ENCODE data around the gene SRRT.

Gene SRRT

DNA sequence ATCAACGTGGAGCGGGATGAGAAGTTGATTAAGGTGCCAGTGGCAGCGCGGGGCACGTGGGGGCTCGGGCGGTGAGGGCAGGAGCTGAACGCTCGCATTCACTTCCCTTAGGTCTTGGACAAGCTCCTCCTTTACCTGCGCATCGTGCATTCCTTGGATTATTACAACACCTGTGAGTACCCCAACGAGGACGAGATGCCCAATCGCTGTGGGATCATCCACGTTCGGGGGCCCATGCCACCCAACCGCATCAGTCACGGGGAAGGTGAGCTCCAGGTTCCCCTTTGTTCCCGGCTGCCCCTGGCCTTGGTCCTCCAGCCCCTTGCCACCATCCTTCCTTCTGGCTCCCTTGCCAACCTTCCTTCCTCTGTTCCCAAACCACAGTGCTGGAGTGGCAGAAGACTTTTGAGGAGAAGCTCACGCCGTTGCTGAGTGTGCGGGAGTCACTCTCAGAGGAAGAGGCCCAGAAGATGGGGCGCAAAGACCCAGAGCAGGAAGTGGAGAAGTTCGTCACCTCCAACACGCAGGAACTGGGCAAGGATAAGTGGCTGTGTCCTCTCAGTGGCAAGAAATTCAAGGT is 12.1 kb downstream of the SRRT start:
- TF ChIP-seq, protein P1, sequence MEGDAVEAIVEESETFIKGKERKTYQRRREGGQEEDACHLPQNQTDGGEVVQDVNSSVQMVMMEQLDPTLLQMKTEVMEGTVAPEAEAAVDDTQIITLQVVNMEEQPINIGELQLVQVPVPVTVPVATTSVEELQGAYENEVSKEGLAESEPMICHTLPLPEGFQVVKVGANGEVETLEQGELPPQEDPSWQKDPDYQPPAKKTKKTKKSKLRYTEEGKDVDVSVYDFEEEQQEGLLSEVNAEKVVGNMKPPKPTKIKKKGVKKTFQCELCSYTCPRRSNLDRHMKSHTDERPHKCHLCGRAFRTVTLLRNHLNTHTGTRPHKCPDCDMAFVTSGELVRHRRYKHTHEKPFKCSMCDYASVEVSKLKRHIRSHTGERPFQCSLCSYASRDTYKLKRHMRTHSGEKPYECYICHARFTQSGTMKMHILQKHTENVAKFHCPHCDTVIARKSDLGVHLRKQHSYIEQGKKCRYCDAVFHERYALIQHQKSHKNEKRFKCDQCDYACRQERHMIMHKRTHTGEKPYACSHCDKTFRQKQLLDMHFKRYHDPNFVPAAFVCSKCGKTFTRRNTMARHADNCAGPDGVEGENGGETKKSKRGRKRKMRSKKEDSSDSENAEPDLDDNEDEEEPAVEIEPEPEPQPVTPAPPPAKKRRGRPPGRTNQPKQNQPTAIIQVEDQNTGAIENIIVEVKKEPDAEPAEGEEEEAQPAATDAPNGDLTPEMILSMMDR (IDR thresholded peaks at IDR 0.05; ENCODE audit: unreplicated experiment in 3 of 3): no peak
- H3K9me3 Mint-ChIP-seq: no peaks in the 10 kb centered on the region
- H3K4me1 Mint-ChIP-seq: peaks cover 50% of the 10 kb centered on the region
- H3K27me3 Mint-ChIP-seq (ENCODE audit: low read depth): no peaks in the 10 kb centered on the region
- H3K4me3 Mint-ChIP-seq: peak overlapping the region; percentile 71 to 93 (median 89)
- peak overlapping the region; percentile 65 to 99 (median 71) for H3K27ac Mint-ChIP-seq
- peaks cover 67% of the 10 kb centered on the region for H3K36me3 Mint-ChIP-seq (ENCODE audit: low read depth)

DNA sequence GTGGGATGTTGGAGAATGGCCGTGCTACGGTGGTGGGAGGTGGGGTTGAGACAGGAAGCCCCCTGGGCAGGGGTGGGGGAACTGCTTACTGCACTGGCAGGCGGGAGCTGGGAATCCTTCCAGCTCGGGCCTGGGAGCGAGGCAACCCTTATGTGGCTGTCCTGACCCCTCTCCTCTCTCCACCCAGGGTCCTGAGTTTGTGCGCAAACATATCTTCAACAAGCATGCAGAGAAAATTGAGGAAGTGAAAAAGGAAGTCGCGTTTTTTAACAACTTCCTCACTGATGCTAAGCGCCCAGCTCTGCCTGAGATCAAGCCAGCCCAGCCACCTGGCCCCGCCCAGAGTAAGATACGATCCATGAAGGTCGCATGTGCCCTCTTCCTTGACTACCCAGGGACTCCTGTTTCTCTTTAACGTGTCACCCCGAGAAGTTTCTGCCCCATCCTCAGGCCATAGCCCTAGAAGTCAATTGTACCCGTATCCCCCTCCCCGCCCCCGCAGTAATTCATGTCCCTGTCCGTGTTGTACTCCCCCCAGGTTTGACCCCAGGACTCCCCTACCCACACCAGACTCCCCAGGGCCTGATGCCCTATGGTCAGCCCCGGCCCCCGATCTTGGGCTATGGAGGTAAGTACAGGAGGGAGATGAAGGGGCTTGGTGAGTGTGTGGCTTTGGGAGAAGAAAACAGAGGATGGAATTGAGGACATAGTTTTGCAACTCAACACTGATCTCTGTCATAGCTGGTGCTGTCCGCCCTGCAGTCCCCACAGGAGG is 12.8 kb downstream of the SRRT start:
- H3K4me1 Mint-ChIP-seq: peaks cover 55% of the 10 kb centered on the region
- H3K9me3 Mint-ChIP-seq: no peaks in the 10 kb centered on the region
- peaks cover 60% of the 10 kb centered on the region for H3K36me3 Mint-ChIP-seq (ENCODE audit: low read depth)
- TF ChIP-seq, protein P1 (IDR thresholded peaks at IDR 0.05; ENCODE audit: unreplicated experiment in 3 of 3): no peak
- H3K27ac Mint-ChIP-seq: peak overlapping the region; percentile 65 to 99 (median 73)
- H3K4me3 Mint-ChIP-seq: peak overlapping the region; percentile 71 to 93 (median 89)
- no peaks in the 10 kb centered on the region for H3K27me3 Mint-ChIP-seq (ENCODE audit: low read depth)

DNA sequence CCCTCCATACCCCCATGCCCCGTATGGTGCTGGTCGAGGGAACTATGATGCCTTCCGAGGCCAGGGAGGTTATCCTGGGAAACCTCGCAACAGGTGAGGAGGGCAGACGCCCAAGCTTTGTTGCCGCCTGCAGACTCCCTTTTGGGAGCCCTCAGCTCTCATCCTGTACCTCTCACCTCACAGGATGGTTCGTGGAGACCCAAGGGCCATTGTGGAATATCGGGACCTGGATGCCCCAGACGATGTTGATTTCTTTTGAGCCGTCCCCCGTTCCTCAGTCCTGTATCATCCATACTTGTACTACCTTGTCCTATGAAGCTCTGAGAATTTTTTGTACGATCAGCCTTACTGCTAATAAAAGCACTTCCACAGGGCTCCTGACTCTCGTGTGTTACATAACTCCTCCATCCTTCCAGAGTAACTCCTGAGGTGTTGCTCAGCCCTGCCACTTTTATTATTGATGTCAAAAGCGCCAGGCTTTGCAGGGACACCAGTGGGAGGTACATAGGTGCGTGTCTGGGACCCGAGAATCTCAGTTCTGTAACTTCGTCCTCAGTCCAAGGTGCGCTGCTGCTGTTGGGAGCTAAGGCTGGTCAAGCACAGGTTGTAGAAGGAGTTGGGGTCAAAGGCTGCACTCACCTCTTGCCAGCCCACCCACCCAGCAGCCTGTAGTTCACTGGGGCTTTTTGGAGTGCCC is 13.5 kb downstream of the SRRT start:
- TF ChIP-seq, protein P1 (IDR thresholded peaks at IDR 0.05; ENCODE audit: unreplicated experiment in 3 of 3): no peak
- H3K36me3 Mint-ChIP-seq (ENCODE audit: low read depth): peaks cover 53% of the 10 kb centered on the region
- H3K4me1 Mint-ChIP-seq: peaks cover 53% of the 10 kb centered on the region
- H3K9me3 Mint-ChIP-seq: no peaks in the 10 kb centered on the region
- no peaks in the 10 kb centered on the region for H3K27me3 Mint-ChIP-seq (ENCODE audit: low read depth)
- H3K27ac Mint-ChIP-seq: peak overlapping the region; percentile 65 to 99 (median 73)
- H3K4me3 Mint-ChIP-seq: peak overlapping the region; percentile 71 to 93 (median 89)

DNA sequence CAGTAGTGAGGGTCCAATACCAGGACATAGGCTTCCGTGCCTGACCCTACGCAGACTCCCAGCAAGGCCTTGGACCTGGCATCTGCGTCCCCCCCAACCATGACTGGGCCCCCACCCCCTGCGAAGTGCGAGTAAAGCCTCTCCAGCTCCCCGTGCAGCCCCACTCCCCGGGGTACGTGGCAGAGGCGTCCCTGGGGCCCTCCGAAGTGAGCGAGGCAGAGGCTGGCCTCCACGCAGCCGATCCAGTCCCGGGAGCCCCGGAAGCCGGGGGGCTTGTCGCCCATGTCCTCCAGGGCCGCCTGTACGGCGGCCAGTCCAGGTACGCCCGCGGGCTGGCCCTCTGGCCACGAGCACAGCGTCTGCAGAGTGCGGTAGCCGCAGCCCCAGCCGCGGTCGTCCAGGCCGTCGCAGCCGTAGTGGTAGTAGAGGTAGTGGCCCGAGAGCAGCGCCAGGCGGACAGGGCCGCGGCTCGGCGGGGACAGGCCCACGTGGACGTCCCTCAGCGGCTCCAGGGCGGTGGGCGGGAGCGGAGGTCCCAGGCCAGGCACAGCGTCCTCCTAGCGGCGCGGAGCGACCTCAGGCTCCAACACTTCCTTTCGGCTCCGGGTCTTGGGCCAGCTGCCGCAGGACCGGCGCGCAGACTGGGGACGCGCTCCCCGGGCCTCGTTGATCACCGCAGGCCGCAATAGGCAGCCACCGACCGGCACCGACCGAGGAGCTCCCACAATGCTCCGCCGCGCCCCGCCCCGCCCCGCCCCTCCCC is 14.3 kb downstream of the SRRT start, which contains the start of gene UFSP1:
TSS of gene UFSP1 (minus strand) at position 728 of the 763 bp plus-strand sequence. CDS start at position 284, 444 bp downstream.
- Mint-ChIP-seq H3K27me3 (ENCODE audit: low read depth) (no peaks in the 10 kb centered on the region), H3K9me3 (no peaks in the 10 kb centered on the region), H3K4me3 (peak within 1 kb of the TSS; percentile 89 to 93 (median 93)), H3K36me3 (ENCODE audit: low read depth) (peaks cover 45% of the 10 kb centered on the region), H3K4me1 (peaks cover 53% of the 10 kb centered on the region), H3K27ac (peak within 1 kb of the TSS; percentile 99)
- TF ChIP-seq, protein P1 (IDR thresholded peaks at IDR 0.05; ENCODE audit: unreplicated experiment in 3 of 3): no peak

DNA sequence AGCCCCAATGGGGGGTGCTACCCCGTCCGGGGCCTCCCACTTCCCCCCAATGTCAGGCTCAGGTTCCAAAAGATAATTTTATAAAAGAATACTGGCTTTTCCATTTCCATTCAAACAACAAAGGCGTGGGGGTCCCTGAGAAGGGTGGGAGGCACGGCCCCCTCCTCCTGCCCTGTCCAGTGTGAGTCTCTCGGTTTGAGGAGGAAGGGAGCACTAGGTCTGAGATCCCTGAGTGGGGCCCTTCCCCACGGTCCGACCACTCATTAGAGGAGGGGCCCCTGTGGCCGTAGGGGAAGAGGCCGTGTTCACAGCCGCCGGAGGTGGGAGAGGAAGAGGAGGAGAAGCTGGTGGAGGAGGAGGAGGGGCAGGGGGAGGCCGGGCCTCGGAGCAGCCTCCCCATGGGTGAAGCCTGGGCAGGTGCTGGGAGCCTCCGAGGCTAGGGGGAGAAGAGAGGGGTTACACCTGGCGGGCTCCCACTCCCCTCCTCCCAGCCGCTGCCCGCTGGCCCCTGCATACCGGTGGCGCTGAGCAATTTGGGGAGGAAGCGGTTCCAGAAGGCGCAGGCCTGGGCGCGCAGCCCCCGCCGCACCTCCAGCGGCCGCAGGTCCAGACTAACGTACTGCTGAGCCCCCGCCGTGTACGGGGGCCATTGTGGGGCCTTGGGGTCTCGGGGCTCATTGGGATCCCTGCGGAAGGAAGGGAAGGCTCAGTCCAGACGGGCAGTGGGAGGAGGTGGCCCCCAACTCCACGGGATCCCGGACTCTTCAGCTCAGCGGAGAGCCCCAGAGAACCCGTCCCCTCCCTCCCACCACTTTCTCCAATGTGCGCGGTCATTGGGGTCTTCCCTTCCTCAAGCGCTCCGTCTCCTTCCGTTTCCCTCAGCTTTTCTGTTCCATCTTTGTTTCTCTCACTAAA is 16.0 kb downstream of the SRRT start:
- Mint-ChIP-seq H3K27me3 (ENCODE audit: low read depth) (peaks cover 2% of the 10 kb centered on the region), H3K4me3 (peak overlapping the region; percentile 89 to 93 (median 93)), H3K36me3 (ENCODE audit: low read depth) (peaks cover 28% of the 10 kb centered on the region), H3K4me1 (peaks cover 48% of the 10 kb centered on the region), H3K9me3 (no peaks in the 10 kb centered on the region), H3K27ac (peak overlapping the region; percentile 99)
- TF ChIP-seq, protein P1 (IDR thresholded peaks at IDR 0.05; ENCODE audit: unreplicated experiment in 3 of 3): no peak
